ENCODE results near the gene ATXN2.

DNA sequence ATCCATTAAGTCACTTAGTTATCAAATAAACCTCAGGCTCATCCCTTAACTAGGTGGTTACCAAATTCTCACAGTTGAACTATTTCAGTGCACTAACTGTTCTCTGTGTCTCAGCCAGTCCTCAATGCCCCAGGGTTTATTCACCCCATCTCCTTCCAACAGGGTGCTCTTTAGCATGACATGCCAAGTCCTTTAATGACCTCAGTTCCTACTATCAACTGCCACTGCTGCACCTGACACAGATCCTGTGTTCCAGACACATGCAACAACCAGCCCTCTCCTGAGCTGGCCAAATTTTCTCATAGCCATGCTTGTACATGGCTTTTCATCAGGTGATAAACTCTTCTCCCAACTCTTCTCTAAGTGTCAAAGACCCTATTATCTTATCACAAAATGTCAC, 80.0 kb downstream of the ATXN2 start:
- TF ChIP-seq, protein P1, sequence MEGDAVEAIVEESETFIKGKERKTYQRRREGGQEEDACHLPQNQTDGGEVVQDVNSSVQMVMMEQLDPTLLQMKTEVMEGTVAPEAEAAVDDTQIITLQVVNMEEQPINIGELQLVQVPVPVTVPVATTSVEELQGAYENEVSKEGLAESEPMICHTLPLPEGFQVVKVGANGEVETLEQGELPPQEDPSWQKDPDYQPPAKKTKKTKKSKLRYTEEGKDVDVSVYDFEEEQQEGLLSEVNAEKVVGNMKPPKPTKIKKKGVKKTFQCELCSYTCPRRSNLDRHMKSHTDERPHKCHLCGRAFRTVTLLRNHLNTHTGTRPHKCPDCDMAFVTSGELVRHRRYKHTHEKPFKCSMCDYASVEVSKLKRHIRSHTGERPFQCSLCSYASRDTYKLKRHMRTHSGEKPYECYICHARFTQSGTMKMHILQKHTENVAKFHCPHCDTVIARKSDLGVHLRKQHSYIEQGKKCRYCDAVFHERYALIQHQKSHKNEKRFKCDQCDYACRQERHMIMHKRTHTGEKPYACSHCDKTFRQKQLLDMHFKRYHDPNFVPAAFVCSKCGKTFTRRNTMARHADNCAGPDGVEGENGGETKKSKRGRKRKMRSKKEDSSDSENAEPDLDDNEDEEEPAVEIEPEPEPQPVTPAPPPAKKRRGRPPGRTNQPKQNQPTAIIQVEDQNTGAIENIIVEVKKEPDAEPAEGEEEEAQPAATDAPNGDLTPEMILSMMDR (IDR thresholded peaks at IDR 0.05) = no peak
- TF ChIP-seq ZNF317 (CRISPR knock-in tag; IDR thresholded peaks at IDR 0.05; ENCODE audit: borderline replicate concordance, low read depth) (no peak), ZNF263 (CRISPR knock-in tag; IDR thresholded peaks at IDR 0.05; ENCODE audit: low read depth) (no peak), JUN (CRISPR knock-in tag; IDR thresholded peaks at IDR 0.05) (no peak), SMAD4 (CRISPR knock-in tag; IDR thresholded peaks at IDR 0.05) (no peak), TEAD1 (CRISPR knock-in tag; IDR thresholded peaks at IDR 0.05) (no peak), NR1H2 (CRISPR knock-in tag; IDR thresholded peaks at IDR 0.05) (no peak), ZBTB21 (CRISPR knock-in tag; IDR thresholded peaks at IDR 0.05; ENCODE audit: borderline replicate concordance) (no peak)
- TF ChIP-seq, protein P2, sequence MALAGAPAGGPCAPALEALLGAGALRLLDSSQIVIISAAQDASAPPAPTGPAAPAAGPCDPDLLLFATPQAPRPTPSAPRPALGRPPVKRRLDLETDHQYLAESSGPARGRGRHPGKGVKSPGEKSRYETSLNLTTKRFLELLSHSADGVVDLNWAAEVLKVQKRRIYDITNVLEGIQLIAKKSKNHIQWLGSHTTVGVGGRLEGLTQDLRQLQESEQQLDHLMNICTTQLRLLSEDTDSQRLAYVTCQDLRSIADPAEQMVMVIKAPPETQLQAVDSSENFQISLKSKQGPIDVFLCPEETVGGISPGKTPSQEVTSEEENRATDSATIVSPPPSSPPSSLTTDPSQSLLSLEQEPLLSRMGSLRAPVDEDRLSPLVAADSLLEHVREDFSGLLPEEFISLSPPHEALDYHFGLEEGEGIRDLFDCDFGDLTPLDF (CRISPR knock-in tag; IDR thresholded peaks at IDR 0.05) = no peak
- TF ChIP-seq, protein P3, sequence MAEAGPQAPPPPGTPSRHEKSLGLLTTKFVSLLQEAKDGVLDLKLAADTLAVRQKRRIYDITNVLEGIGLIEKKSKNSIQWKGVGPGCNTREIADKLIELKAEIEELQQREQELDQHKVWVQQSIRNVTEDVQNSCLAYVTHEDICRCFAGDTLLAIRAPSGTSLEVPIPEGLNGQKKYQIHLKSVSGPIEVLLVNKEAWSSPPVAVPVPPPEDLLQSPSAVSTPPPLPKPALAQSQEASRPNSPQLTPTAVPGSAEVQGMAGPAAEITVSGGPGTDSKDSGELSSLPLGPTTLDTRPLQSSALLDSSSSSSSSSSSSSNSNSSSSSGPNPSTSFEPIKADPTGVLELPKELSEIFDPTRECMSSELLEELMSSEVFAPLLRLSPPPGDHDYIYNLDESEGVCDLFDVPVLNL (CRISPR knock-in tag; IDR thresholded peaks at IDR 0.05; ENCODE audit: borderline replicate concordance, low read depth) = no peak
- TF ChIP-seq, protein P4, sequence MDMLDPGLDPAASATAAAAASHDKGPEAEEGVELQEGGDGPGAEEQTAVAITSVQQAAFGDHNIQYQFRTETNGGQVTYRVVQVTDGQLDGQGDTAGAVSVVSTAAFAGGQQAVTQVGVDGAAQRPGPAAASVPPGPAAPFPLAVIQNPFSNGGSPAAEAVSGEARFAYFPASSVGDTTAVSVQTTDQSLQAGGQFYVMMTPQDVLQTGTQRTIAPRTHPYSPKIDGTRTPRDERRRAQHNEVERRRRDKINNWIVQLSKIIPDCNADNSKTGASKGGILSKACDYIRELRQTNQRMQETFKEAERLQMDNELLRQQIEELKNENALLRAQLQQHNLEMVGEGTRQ (CRISPR knock-in tag; IDR thresholded peaks at IDR 0.05) = no peak

Data from WTC11 (cell line).